Left ventricle myocardium inferior (tissue), 1 donor: ENCODE measurements around the gene TMEM8B. TPM values are rescaled to one million over a fixed set of nuclear protein-coding genes. Genes with fewer than 3 reads are reported as not detected.

Experiments used
- DNase-seq: peaks from one replicate; pipeline ENCODE4 v3.0.0-alpha.2; 2020
- H3K27ac ChIP-seq: fragments of 200-600 bp; replicated peaks from 2 replicates; pipeline ENCODE4 v1.8.0; 2021
- H3K27me3 ChIP-seq: fragments of 200-600 bp; 2 replicates; pipeline ENCODE4 v1.8.0; 2021; ENCODE audit warnings: low read depth
- H3K36me3 ChIP-seq: fragments of 200-600 bp; 2 replicates; pipeline ENCODE4 v1.8.0; 2021
- H3K4me1 ChIP-seq: fragments of 200-600 bp; 2 replicates; pipeline ENCODE4 v1.8.0; 2021
- H3K4me3 ChIP-seq: fragments of 200-600 bp; 2 replicates; pipeline ENCODE4 v1.8.0; 2021; ENCODE audit warnings: mild to moderate bottlenecking, moderate library complexity
- H3K9me3 ChIP-seq: fragments of 200-600 bp; replicated peaks from 2 replicates; pipeline ENCODE4 v1.8.0; 2021
- intact Hi-C: fragments of 100-400 bp; cut with micrococcal nuclease; formaldehyde crosslinking; loops from one replicate; pipeline ENCODE4 v1.11.0; 2022
- total RNA-seq: library from RNA; stranded (reverse); fragmentation: NEBNext Ultra II Directional; extraction: Animal tissue kit (Norgen Biotek cat#: 25700); gene quantifications from one replicate; pipeline ENCODE4 v1.2.1, GENCODE V29; 2021
- TF ChIP-seq, protein P1 (sequence below): fragments of 200-600 bp; IDR thresholded peaks from 2 replicates; pipeline ENCODE4 v1.8.0; 2021; ENCODE audit warnings: antibody characterized with exemption, mild to moderate bottlenecking, borderline replicate concordance
- donor health status: DM: no; HTN: yes; CAD: no; lungs with severe emphysema.

Gene TMEM8B
- total RNA-seq, 1 donor from 2014 or later, result 17.5 TPM

DNA sequence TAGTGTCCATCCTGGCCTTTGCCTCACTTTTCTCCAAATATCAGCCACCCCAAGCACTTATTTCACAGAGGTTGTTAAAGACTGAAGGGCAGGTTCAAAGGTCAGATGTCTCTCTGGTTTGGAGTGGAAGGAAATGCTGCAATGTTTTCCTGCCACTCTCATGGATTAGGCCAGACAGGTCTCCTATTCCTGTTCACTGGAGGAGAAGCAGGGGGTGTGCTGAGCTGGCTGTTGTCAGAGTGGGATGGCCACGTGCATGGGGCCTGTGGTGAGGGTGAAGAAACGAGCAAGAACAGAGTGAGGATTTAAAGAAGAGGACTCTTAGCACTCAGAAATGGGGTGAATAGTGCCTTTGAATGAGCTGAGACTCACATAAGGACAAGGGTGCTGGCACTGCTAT is 6.7 kb downstream of the TMEM8B start:
- H3K36me3 ChIP-seq, result peaks cover 6% of the 10 kb centered on the region
- no peaks in the 10 kb centered on the region for H3K9me3 ChIP-seq
- no peak for DNase-seq
- H3K4me3 ChIP-seq, result no peak overlapping the region
- TF ChIP-seq, protein P1, sequence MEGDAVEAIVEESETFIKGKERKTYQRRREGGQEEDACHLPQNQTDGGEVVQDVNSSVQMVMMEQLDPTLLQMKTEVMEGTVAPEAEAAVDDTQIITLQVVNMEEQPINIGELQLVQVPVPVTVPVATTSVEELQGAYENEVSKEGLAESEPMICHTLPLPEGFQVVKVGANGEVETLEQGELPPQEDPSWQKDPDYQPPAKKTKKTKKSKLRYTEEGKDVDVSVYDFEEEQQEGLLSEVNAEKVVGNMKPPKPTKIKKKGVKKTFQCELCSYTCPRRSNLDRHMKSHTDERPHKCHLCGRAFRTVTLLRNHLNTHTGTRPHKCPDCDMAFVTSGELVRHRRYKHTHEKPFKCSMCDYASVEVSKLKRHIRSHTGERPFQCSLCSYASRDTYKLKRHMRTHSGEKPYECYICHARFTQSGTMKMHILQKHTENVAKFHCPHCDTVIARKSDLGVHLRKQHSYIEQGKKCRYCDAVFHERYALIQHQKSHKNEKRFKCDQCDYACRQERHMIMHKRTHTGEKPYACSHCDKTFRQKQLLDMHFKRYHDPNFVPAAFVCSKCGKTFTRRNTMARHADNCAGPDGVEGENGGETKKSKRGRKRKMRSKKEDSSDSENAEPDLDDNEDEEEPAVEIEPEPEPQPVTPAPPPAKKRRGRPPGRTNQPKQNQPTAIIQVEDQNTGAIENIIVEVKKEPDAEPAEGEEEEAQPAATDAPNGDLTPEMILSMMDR, result no peak
- no peak overlapping the region for H3K27ac ChIP-seq
- no peaks in the 10 kb centered on the region for H3K27me3 ChIP-seq
- intact Hi-C loops, result no loop called here
- H3K4me1 ChIP-seq, result peaks cover 40% of the 10 kb centered on the region

DNA sequence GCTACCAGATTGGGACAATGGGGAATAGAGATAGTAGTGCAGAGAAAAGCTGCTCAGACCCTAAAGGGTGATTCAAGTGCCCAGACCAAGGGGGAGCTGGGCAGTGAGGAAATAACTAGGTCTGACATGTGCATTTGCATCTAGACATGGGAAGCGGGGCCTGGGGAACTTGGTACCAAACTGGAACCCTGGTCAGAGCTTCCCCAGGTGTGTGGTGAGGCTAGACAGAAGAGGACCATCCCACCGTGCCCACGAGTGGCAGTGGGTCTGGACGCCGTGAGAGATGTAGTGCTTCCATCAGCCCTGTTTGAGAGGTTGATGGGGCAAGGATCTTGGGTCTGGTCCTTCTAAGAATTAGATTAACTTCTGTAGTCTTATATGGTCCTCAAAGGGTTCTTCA is 7.6 kb downstream of the TMEM8B start:
- no peak overlapping the region for H3K27ac ChIP-seq
- H3K27me3 ChIP-seq, result no peaks in the 10 kb centered on the region
- intact Hi-C loops, result no loop called here
- peaks cover 32% of the 10 kb centered on the region for H3K4me1 ChIP-seq
- peaks cover 6% of the 10 kb centered on the region for H3K36me3 ChIP-seq
- no peak for DNase-seq
- no peak overlapping the region for H3K4me3 ChIP-seq
- TF ChIP-seq, protein P1, result no peak
- H3K9me3 ChIP-seq, result no peaks in the 10 kb centered on the region

DNA sequence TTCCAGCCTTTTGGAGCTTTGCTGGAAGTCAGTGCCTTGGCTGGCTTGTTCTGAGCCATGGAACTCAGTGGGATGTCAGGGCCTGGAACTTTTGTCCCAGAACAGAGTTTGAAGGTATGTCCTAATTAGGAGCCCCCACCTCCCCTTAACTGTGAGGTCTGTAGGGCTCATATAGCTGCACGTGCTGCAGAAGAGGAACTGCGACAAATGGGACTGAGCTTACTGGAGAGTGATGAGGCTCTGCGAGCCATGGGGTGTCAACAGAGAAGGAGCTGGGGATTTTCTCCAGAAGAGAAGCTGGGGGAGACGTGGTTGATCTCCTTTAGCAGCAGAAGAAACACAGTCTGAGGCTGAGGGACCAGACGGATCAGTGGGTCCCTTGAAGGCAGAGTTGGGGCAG is 10.9 kb downstream of the TMEM8B start:
- Histone ChIP-seq H3K27me3 (no peaks in the 10 kb centered on the region), H3K36me3 (peaks cover 3% of the 10 kb centered on the region), H3K9me3 (no peaks in the 10 kb centered on the region), H3K4me1 (peaks cover 15% of the 10 kb centered on the region), H3K4me3 (no peak overlapping the region), H3K27ac (no peak overlapping the region)
- TF ChIP-seq, protein P1, result no peak
- DNase-seq, result no peak
- intact Hi-C loops, result no loop called here

DNA sequence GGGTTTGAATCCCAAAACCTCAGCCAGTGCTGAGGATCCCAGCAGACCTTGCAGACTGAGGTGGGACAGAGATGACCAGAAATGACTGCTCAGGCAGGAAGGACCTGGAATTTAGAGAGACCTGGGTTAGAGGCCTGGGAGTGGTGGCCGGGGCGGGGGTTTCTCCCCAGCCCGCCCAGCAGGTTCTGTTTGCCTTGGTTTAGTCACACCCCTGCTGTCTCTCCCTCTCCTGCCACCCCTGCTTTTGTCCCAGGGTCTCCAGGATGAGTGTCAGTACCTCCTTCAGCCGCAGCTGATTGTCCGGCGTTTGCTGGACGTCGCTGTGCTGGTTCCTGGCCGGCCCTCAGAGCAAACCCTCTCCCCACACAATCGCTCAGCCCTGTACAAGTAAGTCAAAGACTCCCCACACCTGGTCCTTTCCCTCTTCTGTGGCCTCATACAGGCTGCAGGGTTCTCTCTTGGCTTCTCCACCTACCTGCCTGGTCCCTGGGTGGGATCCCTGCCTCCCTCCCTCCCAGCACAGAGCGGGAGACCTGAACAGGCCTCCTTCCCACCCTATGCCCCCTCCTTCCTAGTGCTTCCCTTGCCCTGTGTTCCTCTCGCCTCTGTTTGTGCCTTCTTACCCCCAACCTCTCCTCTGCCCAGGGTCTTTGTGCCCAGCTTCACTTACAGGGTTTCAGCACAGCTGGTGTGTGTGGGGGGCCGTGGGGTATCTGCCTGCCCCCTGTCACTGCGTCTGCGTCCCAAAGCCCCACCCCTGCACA is 12.0 kb downstream of the TMEM8B start:
- H3K4me1 ChIP-seq, result peaks cover 23% of the 10 kb centered on the region
- intact Hi-C loops, result no loop called here
- no peaks in the 10 kb centered on the region for H3K9me3 ChIP-seq
- TF ChIP-seq, protein P1, result no peak
- no peaks in the 10 kb centered on the region for H3K27me3 ChIP-seq
- no peaks in the 10 kb centered on the region for H3K36me3 ChIP-seq
- no peak for DNase-seq
- H3K27ac ChIP-seq, result no peak overlapping the region
- H3K4me3 ChIP-seq, result no peak overlapping the region

DNA sequence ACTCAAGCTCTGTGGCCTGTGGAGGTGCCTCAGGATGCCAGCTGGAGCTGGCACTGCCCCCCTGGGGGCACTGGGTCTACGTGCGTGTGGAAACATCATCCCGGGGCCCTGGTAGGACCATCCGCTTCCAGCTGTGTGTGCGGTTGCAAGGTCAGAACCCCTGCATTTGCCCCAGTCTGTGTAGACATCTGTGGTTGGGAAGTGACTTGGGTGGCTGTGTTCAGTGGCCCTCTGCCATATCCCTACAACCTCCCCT is 12.5 kb downstream of the TMEM8B start:
- H3K27me3 ChIP-seq, result no peaks in the 10 kb centered on the region
- no peak for DNase-seq
- no peaks in the 10 kb centered on the region for H3K36me3 ChIP-seq
- H3K9me3 ChIP-seq, result no peaks in the 10 kb centered on the region
- no peak overlapping the region for H3K27ac ChIP-seq
- TF ChIP-seq, protein P1, result no peak
- intact Hi-C loops, result no loop called here
- no peak overlapping the region for H3K4me3 ChIP-seq
- peaks cover 27% of the 10 kb centered on the region for H3K4me1 ChIP-seq
